Muscle of leg (tissue), 11 donors: ENCODE measurements around the gene HRCT1. TPM values are rescaled to one million over a fixed set of nuclear protein-coding genes. Genes with fewer than 3 reads are reported as not detected.
"Not testable (repeated sequence)": the region's sequence is repeated elsewhere in the genome, so short reads cannot be mapped to it uniquely, and the experiment has no call there.

Experiments used
- DNase-seq: peaks from one replicate; pipeline ENCODE4 v3.0.0; 2013
- H3K27ac ChIP-seq: one replicate; pipeline ENCODE4 v1.5.1; 2013; ENCODE audit warnings: mild to moderate bottlenecking, low read length, control low read depth
- H3K27me3 ChIP-seq: one replicate; pipeline ENCODE4 v1.6.1; 2013; ENCODE audit warnings: low read length; ENCODE audit not compliant: control insufficient read depth, insufficient read depth
- H3K36me3 ChIP-seq: one replicate; pipeline ENCODE4 v1.6.1; 2013; ENCODE audit warnings: low read length; ENCODE audit not compliant: control insufficient read depth, insufficient read depth
- H3K4me1 ChIP-seq: one replicate; pipeline ENCODE4 v1.6.1; 2013; ENCODE audit warnings: low read length; ENCODE audit not compliant: control insufficient read depth, insufficient read depth
- H3K4me3 ChIP-seq: one replicate; pipeline ENCODE4 v1.5.1; 2013; ENCODE audit warnings: low read length, control low read depth
- H3K9me3 ChIP-seq: replicated peaks from 2 replicates; pipeline ENCODE4 v1.6.1; 2013; ENCODE audit warnings: low read depth, low read length; ENCODE audit not compliant: control insufficient read depth
- WGBS: methylation state at CpG from one replicate; pipeline ENCODE4 v1.1.5; 2013; ENCODE audit warnings: missing lambda C conversion rate; ENCODE audit not compliant: insufficient coverage; 5-methylcytosine and 5-hydroxymethylcytosine counted together
- polyA plus RNA-seq, 8 donors: library from polyadenylated mRNA; unstranded; fragments of 120-200 nt; gene quantifications; one replicate each; pipeline versions ENCODE4 v1.2.1 to v1.2.3, GENCODE V29; 2013; ENCODE audit warnings: inconsistent platforms in 1 of 8, low replicate concordance in 1 of 8; ENCODE audit not compliant: insufficient read length in 8 of 8, insufficient read depth in 1 of 8
- total RNA-seq: library from RNA; stranded (reverse); fragments of 120-200 nt; gene quantifications from one replicate; pipeline ENCODE4 v1.2.4, GENCODE V29; 2013

HRCT1 gene
- total and polyA plus RNA-seq, 9 donors = 0.82 to 1.9 (median 1.4) TPM

GRCh38 chr9:35930521-35930920 is 24.5 kb downstream of the HRCT1 start:
- no peaks in the 10 kb centered on the region for H3K27me3 ChIP-seq
- H3K36me3 ChIP-seq = no peaks in the 10 kb centered on the region
- no peak overlapping the region for H3K4me3 ChIP-seq
- H3K4me1 ChIP-seq = no peaks in the 10 kb centered on the region
- no peak for DNase-seq
- no peaks in the 10 kb centered on the region for H3K9me3 ChIP-seq
- no peak overlapping the region for H3K27ac ChIP-seq

DNA sequence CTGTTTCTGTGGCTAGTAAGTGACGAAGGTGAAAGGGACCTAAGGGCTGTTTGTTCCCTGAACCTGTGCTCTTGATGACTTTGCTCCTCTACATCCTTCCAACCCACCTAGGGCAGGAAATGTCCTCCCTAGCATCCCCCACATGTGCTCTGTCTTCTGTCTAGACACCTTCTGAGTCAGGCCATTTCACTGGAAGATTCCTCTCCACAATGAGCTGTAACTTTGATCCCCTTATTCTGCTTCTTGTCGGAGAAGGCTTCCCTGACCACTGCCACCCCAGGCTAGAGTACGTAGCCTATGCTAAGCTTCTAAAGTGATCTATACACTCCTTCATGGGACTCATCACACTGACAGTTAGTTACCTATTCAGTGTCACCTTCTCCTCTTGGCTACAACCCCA is 25.0 kb downstream of the HRCT1 start:
- WGBS = 93% methylated on average over 3 of the region's 3 CpGs
- no peaks in the 10 kb centered on the region for H3K36me3 ChIP-seq
- no peaks in the 10 kb centered on the region for H3K9me3 ChIP-seq
- H3K27me3 ChIP-seq = no peaks in the 10 kb centered on the region
- H3K27ac ChIP-seq = no peak overlapping the region
- no peaks in the 10 kb centered on the region for H3K4me1 ChIP-seq
- no peak for DNase-seq
- H3K4me3 ChIP-seq = no peak overlapping the region

- H3K4me3 ChIP-seq = no peak overlapping the region
- 100% methylated on average over 1 of the region's 3 CpGs for WGBS
- H3K27ac ChIP-seq = no peak overlapping the region
- H3K9me3 ChIP-seq = no peaks in the 10 kb centered on the region
- no peaks in the 10 kb centered on the region for H3K4me1 ChIP-seq
- H3K36me3 ChIP-seq = no peaks in the 10 kb centered on the region
- DNase-seq = no peak
- H3K27me3 ChIP-seq = no peaks in the 10 kb centered on the region
These were observed 26.7 kb downstream of the HRCT1 start for GRCh38 chr9:35932735-35933134.

DNA sequence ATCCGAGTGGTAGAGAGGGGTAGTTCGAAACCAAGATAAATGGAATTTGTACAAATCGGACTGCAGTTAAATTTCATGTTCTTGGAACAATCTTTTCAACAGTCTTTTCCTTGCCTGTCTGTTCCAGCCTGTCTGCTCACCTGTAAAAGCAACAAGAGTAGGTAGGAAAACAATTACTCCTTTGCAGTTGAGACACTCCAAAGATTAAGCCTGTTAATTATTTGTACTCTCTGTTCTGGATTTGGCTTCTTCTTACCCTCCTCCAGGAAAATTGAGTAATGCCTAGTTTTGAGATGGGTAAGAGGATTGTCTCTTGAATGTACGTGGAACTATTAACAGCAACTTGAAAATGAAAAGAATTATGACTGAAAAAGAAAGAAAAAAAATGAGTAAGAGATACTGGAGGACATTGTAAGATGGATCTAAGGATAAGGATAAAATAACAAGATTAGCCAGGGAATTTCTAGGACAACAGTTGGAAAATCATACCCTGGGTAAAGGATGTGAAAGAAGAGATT is 27.6 kb downstream of the HRCT1 start:
- WGBS = no CpG with 5 or more reads among the region's 4 CpGs
- Histone ChIP-seq H3K9me3 (no peaks in the 10 kb centered on the region), H3K4me1 (no peaks in the 10 kb centered on the region), H3K4me3 (no peak overlapping the region), H3K36me3 (no peaks in the 10 kb centered on the region), H3K27me3 (no peaks in the 10 kb centered on the region), H3K27ac (no peak overlapping the region)
- no peak for DNase-seq

GRCh38 chr9:35934069-35934468 is 28.1 kb downstream of the HRCT1 start:
- H3K4me3 ChIP-seq, H3K27me3 ChIP-seq, H3K9me3 ChIP-seq, H3K4me1 ChIP-seq, H3K36me3 ChIP-seq, H3K27ac ChIP-seq, DNase-seq: not testable (repeated sequence)
- 100% methylated on average over 2 of the region's 6 CpGs for WGBS

- no peaks in the 10 kb centered on the region for H3K27me3 ChIP-seq
- no CpG with 5 or more reads among the region's 4 CpGs for WGBS
- H3K4me1 ChIP-seq = no peaks in the 10 kb centered on the region
- DNase-seq = no peak
- H3K9me3 ChIP-seq = no peaks in the 10 kb centered on the region
- H3K4me3 ChIP-seq = no peak overlapping the region
- no peak overlapping the region for H3K27ac ChIP-seq
- H3K36me3 ChIP-seq = no peaks in the 10 kb centered on the region
These were observed 29.3 kb downstream of the HRCT1 start for GRCh38 chr9:35935261-35935660.

DNA sequence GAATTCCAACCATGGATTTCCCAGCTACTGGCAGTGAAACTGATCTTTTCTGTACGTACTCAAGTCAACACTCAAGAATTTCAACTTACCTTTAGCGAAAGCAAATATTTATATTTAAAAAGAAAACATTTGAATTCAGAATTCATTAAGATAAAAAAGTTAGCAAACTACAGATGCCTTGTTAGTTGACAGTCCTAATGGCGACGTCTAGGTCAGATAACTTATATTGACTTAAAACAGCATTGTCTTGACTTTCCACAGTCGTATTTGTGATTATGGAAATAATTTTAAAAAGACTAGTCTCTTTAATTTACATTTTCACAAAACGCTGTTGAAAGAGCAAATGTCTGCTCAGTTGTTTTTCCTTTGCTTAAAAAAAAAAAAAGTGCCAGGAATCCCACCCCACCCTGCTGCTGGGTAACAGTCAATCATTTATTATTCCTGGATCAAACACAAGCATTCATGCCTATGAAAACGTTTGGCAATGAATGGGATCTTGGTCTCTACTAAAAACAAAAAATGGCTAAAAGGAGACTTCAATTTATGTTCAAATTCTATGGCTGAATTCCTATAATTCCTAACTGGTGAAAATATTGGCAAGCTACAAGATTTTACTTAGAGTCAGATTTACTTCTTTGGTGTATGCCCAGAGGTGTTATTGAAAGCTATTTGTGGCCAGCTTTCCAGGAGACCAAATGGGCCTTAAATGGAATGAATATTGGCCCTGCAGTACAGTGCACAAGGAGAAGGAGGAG is 29.9 kb downstream of the HRCT1 start:
- Histone ChIP-seq H3K4me3 (no peak overlapping the region), H3K9me3 (no peaks in the 10 kb centered on the region), H3K4me1 (no peaks in the 10 kb centered on the region), H3K27me3 (no peaks in the 10 kb centered on the region), H3K36me3 (no peaks in the 10 kb centered on the region), H3K27ac (no peak overlapping the region)
- WGBS = 83% methylated on average over 1 of the region's 7 CpGs
- DNase-seq = peak; percentile 20

- no peaks in the 10 kb centered on the region for H3K4me1 ChIP-seq
- H3K36me3 ChIP-seq = no peaks in the 10 kb centered on the region
- no peak overlapping the region for H3K27ac ChIP-seq
- no CpG with 5 or more reads among the region's 2 CpGs for WGBS
- no peaks in the 10 kb centered on the region for H3K27me3 ChIP-seq
- H3K4me3 ChIP-seq = no peak overlapping the region
- no peaks in the 10 kb centered on the region for H3K9me3 ChIP-seq
- DNase-seq = no peak
These were observed 31.2 kb downstream of the HRCT1 start for GRCh38 chr9:35937227-35937626.

DNA sequence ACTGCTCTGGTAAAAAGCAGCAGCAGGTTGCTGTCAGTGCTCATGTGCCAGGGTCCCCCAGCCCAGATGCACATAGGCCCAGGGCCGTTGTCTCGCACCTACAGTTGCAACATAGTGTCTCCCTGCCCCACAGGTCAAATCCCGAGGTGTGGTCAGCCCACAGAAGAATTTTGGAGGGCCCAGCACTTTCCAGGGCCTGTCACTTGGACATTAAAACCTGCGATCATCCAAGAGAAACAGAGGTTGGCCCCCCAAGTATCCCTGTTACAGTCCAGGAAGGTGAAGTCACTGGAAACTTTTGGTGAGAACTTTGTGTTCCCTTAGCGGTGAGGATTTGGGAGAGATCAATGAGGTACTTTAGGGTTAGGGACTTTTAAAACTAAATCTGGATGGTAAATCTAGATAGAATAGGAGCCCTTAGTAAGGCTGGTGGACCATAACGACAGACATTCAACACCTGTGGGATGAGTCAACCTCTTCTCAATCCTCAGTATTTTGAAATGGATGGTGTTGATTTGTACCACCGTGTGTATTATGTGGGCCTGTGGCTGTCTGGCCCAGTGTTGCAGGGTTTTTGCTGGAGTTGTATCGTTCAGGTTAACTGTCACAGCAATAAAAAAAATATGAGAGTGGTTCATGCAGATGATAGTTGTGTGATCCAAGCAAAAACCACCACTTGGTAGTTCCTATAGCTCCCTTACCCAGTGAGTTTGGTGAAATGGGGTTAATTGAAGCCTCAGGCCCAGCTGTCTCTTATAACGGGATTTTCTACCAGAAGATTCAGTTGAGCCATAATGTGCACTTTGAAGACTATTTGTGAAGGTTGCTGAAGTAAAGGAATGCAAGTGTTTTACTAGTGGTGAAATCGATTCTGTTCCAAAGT is 32.7 kb downstream of the HRCT1 start:
- Histone ChIP-seq H3K27me3 (no peaks in the 10 kb centered on the region), H3K9me3 (no peaks in the 10 kb centered on the region), H3K4me3 (no peak overlapping the region), H3K27ac (no peak overlapping the region), H3K36me3 (no peaks in the 10 kb centered on the region), H3K4me1 (no peaks in the 10 kb centered on the region)
- DNase-seq = no peak
- WGBS = 68% methylated on average over 5 of the region's 10 CpGs

DNA sequence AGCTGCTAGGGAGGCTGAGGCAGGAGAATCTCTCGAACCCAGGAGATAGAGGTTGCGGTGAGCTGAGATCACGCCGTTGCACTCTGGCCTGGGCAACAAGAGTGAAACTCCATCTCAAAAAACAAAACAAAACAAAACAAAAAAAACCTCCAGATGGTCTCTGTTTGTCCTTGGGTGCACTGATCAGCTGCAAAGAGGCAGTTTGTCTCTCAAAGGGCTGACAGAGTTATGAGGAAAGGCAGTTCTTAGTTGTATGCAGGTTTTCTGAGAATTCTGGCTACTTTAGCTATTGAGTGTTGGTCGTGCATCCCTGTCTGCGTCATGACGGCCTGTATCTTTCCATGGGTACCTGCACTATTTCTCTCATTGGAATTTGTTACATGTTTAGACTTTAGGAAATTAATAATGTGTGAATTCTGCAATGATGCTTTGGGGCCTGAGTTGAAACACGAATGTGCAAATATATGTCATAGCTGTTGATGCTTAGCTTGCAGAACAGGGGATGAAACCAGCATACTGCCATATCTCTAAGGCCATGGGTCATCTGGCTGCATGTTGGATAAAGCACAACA is 33.8 kb downstream of the HRCT1 start:
- WGBS = 87% methylated on average over 3 of the region's 8 CpGs
- H3K4me1 ChIP-seq = no peaks in the 10 kb centered on the region
- no peak for DNase-seq
- no peaks in the 10 kb centered on the region for H3K9me3 ChIP-seq
- H3K4me3 ChIP-seq = no peak overlapping the region
- no peak overlapping the region for H3K27ac ChIP-seq
- H3K27me3 ChIP-seq = no peaks in the 10 kb centered on the region
- no peaks in the 10 kb centered on the region for H3K36me3 ChIP-seq
